Brain microvascular endothelial cell (primary cell): ENCODE data around the gene FOXJ2.

ENCODE experiments used
- DNase-seq: peaks from one replicate; pipeline ENCODE4 v3.0.0-alpha.2; 2020
- H3K27ac ChIP-seq: fragments of 250-450 bp; sonication (Bioruptor Pico); 2 replicates; pipeline ENCODE4 v1.5.1; 2020; ENCODE audit warnings: mild to moderate bottlenecking, moderate library complexity
- H3K27me3 ChIP-seq: fragments of 250-450 bp; sonication (Bioruptor Pico); replicated peaks from 2 replicates; pipeline ENCODE4 v1.5.1; 2020; ENCODE audit warnings: mild to moderate bottlenecking
- H3K36me3 ChIP-seq: fragments of 250-450 bp; sonication (Bioruptor Pico); replicated peaks from 2 replicates; pipeline ENCODE4 v1.5.1; 2020; ENCODE audit warnings: mild to moderate bottlenecking
- H3K4me3 ChIP-seq: 2 replicates; pipeline ENCODE4 v1.5.1; 2011; ENCODE audit warnings: low read depth, mild to moderate bottlenecking, control low read depth, low read length, moderate library complexity
- in situ Hi-C: cut with HindIII; loops from 2 replicates; pipeline ENCODE4 v1.10.0; 2017; ENCODE audit warnings: low sequenced_read_pairs, low pct_ligation_motif_present
- TF ChIP-seq, protein P1 (sequence below): IDR thresholded peaks from 2 replicates; pipeline ENCODE4 v1.5.1; 2011; ENCODE audit warnings: low read depth, mild to moderate bottlenecking, moderate library complexity, low read length, control low read depth, inconsistent platforms; ENCODE audit errors: missing control alignments

Gene FOXJ2

DNA sequence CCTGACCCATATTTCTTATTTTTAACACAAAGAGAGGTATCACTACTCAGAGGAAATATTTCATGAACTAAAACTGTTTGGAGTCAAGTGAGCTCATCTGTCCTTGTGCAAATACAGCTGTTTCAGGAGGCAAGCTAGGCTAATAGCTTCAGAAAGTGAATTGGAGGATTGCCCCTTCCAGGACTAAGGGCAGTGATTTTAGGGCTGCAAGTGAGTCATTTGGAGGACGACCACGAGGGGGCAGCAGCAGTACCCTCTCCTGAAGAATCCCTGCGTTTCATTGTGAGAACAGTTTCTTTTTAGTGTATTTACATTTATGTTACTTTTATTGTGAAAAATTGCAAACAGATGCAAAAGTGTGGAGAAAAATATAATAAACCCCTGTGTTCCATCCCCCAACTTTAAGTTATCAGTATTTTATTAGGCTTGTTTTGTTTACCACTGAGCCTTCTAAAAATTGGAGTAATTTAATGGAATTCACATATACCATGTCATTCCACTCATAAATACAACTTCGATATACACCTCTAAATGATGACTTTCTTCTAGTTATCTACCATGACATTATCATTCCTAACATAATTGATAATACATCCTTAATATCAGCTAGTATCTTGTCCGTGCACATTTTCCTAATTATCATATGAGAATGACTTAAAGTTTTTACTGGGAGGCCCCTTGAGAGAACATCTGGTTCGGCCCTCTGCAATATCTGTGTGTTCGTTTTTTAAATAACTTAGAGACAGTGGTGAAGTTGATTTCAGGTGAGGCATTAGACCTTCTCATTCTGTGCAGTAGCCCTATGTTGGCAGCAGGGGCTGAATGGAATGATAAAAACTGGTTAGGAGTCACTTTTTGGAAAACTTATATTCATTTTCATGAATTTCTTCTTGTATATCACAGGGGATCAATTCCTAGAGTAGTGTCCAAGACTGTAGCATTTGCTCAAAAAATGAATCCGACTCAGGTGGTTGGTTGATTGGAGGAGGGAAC, 13.7 kb downstream of the FOXJ2 start:
- H3K36me3 ChIP-seq: peaks cover 42% of the 10 kb centered on the region
- TF ChIP-seq, protein P1, sequence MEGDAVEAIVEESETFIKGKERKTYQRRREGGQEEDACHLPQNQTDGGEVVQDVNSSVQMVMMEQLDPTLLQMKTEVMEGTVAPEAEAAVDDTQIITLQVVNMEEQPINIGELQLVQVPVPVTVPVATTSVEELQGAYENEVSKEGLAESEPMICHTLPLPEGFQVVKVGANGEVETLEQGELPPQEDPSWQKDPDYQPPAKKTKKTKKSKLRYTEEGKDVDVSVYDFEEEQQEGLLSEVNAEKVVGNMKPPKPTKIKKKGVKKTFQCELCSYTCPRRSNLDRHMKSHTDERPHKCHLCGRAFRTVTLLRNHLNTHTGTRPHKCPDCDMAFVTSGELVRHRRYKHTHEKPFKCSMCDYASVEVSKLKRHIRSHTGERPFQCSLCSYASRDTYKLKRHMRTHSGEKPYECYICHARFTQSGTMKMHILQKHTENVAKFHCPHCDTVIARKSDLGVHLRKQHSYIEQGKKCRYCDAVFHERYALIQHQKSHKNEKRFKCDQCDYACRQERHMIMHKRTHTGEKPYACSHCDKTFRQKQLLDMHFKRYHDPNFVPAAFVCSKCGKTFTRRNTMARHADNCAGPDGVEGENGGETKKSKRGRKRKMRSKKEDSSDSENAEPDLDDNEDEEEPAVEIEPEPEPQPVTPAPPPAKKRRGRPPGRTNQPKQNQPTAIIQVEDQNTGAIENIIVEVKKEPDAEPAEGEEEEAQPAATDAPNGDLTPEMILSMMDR: peak; percentile 94
- H3K4me3 ChIP-seq: no peak overlapping the region
- in situ Hi-C loops: no loop called here
- DNase-seq: peak; percentile 79
- H3K27me3 ChIP-seq: no peaks in the 10 kb centered on the region
- no peak overlapping the region for H3K27ac ChIP-seq

DNA sequence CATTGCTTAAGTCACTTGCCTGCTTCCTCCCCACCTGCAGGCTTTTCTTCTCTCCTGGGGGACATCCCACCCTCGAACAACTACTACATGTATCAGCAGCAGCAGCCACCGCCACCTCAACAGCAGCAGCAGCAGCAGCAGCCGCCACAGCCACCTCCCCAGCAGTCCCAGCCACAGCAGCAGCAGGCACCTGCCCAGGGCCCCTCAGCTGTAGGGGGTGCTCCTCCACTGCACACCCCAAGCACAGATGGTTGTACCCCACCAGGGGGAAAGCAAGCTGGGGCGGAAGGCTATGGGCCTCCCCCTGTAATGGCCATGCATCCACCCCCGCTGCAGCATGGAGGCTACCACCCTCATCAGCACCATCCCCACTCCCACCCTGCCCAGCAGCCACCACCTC, 15.3 kb downstream of the FOXJ2 start:
- TF ChIP-seq, protein P1: no peak
- peaks cover 52% of the 10 kb centered on the region for H3K36me3 ChIP-seq

DNA sequence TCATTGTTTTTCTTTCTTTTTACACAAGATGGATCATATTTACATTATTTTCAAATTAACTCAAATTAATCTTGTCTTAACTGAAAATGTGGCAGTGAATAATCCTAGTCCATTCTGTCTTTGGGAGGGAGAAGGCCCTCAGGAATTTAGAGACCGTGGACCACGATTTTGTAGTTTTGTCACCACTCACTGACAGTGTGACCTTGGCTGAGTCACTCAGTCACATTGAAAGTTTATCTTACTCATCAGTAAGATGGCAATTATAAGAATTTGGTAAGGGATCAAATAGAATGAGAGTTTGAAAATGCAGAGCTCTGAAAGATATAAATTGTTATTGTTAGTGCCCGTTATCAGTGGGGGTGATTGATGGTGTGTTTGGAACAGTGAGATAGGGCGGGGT, 16.4 kb downstream of the FOXJ2 start:
- TF ChIP-seq, protein P1: no peak
- peaks cover 49% of the 10 kb centered on the region for H3K36me3 ChIP-seq
- H3K27me3 ChIP-seq: no peaks in the 10 kb centered on the region
- no peak overlapping the region for H3K27ac ChIP-seq
- no peak overlapping the region for H3K4me3 ChIP-seq
- DNase-seq: no peak
- in situ Hi-C loops: no loop called here

More for the DNA sequence above, 15.3 kb downstream of the FOXJ2 start:
- no peak for DNase-seq
- Histone ChIP-seq H3K27me3 (no peaks in the 10 kb centered on the region), H3K27ac (no peak overlapping the region), H3K4me3 (no peak overlapping the region)
- in situ Hi-C loops: no loop called here

- no peak overlapping the region for H3K27ac ChIP-seq
- TF ChIP-seq, protein P1: no peak
- no peaks in the 10 kb centered on the region for H3K27me3 ChIP-seq
- H3K4me3 ChIP-seq: no peak overlapping the region
- H3K36me3 ChIP-seq: peaks cover 45% of the 10 kb centered on the region
- in situ Hi-C loops: no loop called here
- no peak for DNase-seq
Measured at GRCh38 chr12:8050600-8051250, 18.2 kb downstream of the FOXJ2 start.

DNA sequence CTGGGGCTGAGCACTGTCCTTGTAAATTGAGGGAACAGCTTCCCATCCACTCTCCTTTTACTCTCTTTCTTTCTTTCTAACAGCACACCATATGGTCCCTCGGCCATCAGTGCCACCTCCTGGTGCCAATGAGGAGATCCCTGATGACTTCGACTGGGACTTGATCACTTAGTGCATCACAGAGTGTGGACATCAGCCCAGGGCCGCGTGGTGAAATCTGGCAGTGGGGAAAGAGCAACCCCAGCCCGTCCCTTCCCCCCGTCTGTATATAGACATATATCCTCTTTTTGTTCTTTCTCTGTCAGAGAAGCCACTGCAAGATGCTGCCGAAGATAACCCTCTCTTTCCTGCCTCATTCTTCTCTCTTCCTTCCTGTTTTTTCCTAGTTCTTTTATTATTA, 20.2 kb downstream of the FOXJ2 start:
- peaks cover 41% of the 10 kb centered on the region for H3K36me3 ChIP-seq
- no peaks in the 10 kb centered on the region for H3K27me3 ChIP-seq
- H3K4me3 ChIP-seq: no peak overlapping the region
- TF ChIP-seq, protein P1: no peak
- in situ Hi-C loops: no loop called here
- H3K27ac ChIP-seq: no peak overlapping the region
- no peak for DNase-seq
